NCI-H187 treated with DMSO at 0.1 percent for 48 hours (cell line): ENCODE results near the gene KCNH3.

Experiments used
- DNase-seq: peaks from one replicate; lab custom pipeline; 2025; lab: John Stamatoyannopoulos, UW

The KCNH3 gene

GRCh38 chr12:49563951-49564685, 25.3 kb downstream of the KCNH3 start:
- no peak for DNase-seq

DNA sequence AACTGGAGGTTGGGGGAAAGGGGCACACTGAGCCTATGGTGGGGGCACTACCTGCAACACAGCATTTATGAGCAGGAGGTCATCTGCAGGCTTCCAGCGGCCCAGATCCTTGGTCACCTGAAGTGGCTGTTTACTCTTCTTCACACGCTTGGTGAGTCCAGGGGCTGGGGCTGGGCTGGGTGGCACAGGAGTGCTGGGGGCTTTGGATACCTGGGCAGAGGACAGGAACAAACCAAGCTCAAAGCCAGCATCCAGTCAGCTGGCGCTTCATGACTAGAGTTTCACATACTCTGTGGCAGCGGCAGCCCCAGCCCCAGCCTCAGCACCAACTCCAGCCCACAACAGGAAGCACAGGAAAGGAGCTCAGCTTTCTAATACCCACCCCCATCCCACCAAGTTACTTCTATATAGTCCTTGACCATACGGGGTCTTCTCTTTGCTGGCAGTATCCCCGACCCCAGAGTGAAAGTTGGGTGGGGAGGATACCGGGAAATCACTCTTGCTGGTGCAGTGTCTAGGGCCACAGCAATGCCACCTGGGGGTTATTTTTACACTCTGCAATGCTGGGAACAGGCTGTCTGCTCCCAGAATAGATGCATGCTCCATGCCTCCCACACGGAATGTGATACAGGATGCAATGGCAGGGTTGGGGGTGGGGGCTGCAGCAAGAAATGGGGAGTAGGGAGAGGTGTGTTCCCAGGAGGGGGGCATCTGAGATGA, 26.0 kb downstream of the KCNH3 start:
- DNase-seq, result no peak

GRCh38 chr12:49565406-49566265, 26.8 kb downstream of the KCNH3 start:
- no peak for DNase-seq

DNA sequence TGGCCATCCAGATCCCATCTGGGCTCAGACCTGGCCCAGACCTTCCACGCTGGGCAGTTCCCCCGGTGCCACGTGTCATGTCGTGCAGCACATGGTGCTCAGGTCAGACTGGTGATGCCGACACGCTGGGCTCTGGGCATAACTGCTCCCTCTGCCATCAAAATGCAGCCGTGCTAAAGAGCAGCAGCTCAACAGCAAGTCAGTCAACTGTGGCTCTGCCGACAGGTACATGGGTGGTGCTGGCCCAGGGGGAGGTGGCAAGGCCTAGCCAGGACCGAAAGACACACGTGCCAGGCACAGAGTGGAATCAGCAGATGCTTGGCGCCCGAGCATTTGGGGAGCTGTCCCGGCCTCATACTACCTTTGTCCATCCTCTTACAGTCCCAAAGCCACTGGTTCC, 27.5 kb downstream of the KCNH3 start:
- DNase-seq, result no peak

- DNase-seq, result no peak
Measured at GRCh38 chr12:49567302-49567610, 28.4 kb downstream of the KCNH3 start.

DNA sequence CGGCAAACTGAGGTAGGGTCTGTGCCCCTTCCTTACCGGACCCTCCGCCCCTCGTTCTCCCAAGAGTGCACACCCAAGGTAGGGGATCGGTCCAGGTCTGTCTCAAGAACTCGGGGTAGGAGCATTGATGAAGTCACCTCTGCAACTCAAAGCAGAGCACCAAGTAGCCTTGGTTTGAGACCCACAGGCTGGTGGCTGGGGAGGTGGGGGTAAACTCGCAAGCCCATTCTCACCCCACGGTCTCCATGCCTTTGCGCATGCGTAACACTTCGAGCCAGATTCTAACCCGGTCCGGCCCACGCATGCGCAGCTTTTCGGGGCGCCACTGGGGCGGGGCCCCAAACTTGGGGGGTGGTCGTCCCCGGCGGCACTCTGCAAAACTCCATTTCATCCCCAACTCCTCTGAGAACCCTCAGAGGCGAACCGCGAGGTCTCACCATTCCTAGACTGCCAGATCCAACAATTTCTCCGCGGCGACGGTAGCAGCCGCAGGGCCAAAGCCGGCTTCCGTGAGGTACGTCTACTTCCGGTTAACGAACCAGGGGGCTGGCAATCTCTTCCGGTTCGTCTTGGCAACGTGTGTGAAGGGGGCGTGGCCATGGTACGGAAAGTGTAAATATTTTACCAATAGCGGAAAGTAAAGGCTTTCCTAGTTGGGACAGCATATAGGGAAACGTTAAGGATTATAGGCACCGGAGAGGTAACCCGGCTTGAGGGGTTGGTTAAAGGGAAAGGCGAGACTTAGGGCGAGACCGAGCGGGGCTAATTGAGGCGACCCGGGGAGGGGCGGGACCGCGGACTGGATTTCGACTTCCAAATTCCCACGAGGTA, 29.0 kb downstream of the KCNH3 start, which contains the start of gene MCRS1:
TSS of gene MCRS1 (minus strand) at position 532 of the 831 bp plus-strand sequence. CDS start 1,411 bp downstream, outside the sequence.
- peak; percentile 72 for DNase-seq

GRCh38 chr12:49568442-49569162, 29.8 kb downstream of the KCNH3 start:
- DNase-seq, result no peak

- DNase-seq, result no peak
Measured at GRCh38 chr12:49577589-49578315, 38.9 kb downstream of the KCNH3 start.

DNA sequence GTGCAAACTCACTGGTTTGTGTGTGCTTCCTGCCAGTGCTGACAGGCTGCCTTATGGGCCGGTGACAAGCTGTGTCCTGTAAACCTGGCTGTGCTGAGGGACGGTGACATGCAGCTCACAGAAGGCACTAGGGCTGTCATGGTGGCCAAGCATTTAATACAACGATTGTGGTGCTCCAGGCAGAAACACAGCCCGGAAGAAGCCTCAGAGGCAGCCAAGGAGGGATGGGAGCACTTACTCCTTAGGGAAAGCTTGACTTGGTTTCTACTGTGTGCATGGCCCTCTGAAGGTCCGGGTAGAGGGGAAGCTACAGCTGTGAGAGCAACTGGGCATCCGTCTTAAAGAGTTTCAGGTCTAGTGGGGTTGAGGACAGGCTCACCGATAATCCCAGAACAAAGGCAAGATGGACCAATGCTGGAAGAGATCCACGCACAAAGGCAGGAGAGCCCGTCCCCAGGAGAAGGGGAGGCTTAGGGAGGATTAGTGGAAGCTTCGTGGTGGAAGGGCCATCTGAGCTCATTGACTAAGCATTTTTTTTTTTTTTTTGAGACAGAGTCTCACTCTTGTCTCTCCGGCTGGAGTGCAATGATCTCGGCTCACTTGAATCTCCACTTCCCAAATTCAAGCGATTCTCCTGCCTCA, 39.8 kb downstream of the KCNH3 start:
- no peak for DNase-seq

GRCh38 chr12:49580572-49581535, 42.0 kb downstream of the KCNH3 start:
- peak; percentile 82 for DNase-seq

DNA sequence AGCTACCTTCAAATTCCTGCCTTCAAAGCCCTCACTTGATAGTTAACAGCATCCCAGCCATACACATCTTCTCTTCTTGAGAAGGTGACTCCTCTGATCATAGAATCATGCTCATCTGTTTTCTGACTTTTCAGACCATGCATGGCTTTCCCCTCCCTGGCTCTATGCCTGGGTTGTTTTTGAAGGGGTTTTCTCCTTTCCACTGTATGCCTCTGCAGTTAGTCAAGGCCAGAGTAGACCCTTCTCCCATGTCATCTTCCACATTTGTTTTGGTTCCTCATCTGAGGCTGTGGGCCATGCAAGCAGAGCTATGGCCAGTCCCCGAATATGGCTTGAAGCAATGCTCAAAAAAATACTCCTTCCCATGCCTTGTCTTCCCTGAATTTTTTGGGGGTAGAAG, 43.4 kb downstream of the KCNH3 start:
- DNase-seq, result no peak

DNA sequence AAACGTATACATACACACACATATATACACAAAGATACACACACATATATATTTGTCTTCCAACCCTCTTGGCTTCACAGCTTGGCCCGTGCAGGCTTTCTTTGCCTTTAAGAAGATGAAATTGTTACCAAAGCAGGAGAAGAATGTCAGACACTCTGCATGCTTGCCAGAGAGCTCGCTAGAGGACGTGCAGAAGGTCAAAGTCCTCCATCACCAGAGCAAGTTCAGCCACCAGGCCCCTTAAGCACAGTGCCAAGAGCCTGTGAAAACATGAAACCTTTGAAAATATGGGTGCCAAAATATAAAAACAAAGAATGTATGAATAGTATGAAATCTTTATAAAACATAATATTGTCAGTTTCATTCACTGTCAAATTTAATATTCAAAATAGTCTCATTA, 44.0 kb downstream of the KCNH3 start:
- no peak for DNase-seq

GRCh38 chr12:49583366-49584094, 44.7 kb downstream of the KCNH3 start:
- no peak for DNase-seq

DNA sequence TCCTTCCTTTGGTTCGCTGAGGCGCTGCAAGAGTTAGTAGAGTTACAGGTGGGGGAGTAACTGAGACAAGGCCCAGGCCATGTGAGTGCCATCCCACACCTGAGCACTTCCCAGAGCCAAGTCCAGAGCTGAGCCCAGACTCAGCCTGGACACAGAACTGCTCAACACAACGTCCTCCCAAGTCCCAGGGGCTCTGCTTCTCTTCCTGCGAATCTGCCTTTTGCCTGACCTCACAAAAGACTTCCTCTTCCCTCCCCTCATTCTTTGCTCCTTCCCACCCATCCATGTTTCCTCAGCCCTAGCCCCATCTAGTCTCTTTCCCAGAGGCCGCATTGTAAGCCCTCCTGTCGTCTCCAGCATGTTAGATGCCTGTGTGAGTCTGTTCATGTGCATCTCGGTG, 45.8 kb downstream of the KCNH3 start:
- no peak for DNase-seq

- DNase-seq, result no peak
Measured at GRCh38 chr12:49585477-49586459, 46.9 kb downstream of the KCNH3 start.

- DNase-seq, result no peak
Measured at GRCh38 chr12:49587174-49587908, 48.5 kb downstream of the KCNH3 start.
